NOMO-1 treated with DMSO at 0.1 percent for 48 hours (cell line): ENCODE data around the gene PDE3A.

Experiments used
- DNase-seq: peaks from one replicate; lab custom pipeline; 2025; ENCODE audit not compliant: unreplicated experiment; lab: John Stamatoyannopoulos, UW

The PDE3A gene

DNA sequence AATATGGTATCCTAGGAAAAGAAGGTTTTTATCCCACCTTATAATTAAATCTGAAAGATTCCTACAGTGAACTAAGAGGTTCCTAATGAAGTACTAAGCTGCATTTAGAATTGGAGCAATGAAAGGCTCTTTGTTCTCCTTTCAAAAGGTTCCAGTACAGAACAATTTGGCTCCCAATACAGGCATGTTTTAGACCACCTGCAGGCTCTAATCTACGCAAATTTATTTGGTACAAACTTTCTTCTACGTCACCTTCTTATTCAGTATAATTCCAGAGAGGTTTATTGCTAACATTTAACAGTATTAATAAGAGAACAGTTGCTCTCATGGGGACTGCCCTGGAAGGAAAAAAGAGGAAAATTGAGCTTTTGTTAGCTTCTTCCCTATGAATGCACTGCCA is 289.2 kb downstream of the PDE3A start:
- no peak for DNase-seq

DNA sequence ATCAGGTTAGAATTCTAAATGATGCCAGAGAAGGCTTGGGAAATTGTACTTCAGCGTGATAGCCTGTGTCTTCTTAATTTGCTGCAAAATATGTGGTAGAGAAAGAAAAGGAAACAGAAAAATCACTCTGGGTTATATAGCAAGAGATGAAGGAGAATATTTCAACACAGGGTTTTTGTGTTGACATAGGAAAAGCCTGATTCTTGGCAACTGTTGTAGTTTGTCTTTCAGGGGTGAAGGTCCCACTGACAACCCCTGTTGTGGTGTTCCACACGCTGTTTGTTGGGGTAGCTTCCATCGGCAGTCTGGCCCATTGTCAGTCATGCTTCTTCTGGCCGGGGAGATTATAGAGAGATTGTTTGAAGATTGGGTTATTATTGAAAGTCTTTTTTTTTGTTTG is 313.0 kb downstream of the PDE3A start:
- DNase-seq: no peak

DNA sequence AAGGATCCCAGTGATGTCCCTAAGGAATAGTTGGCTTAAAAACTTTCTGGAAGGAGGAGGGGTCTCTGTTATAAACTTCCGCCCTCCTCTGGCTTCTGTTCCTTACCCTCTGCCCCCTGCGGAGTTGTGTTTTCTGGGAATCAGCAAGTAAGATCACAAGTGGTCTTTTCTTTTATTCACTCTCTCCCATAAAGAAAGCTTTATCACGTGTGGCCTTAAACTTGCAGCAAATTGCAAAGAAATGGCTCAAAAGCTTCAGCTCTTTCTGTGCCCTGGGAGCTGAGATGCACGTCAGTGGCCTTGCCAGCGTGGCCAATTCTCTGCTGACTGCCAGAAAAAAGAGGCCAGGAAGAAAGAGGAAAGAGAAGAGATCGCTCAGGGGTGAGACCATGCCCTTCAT is 326.9 kb downstream of the PDE3A start, which contains the start of gene SLCO1C1:
Gene SLCO1C1, plus strand, starts transcription at position 101 of the 400 bp plus-strand sequence. CDS start 4,245 bp downstream, outside the sequence.
- no peak for DNase-seq

DNA sequence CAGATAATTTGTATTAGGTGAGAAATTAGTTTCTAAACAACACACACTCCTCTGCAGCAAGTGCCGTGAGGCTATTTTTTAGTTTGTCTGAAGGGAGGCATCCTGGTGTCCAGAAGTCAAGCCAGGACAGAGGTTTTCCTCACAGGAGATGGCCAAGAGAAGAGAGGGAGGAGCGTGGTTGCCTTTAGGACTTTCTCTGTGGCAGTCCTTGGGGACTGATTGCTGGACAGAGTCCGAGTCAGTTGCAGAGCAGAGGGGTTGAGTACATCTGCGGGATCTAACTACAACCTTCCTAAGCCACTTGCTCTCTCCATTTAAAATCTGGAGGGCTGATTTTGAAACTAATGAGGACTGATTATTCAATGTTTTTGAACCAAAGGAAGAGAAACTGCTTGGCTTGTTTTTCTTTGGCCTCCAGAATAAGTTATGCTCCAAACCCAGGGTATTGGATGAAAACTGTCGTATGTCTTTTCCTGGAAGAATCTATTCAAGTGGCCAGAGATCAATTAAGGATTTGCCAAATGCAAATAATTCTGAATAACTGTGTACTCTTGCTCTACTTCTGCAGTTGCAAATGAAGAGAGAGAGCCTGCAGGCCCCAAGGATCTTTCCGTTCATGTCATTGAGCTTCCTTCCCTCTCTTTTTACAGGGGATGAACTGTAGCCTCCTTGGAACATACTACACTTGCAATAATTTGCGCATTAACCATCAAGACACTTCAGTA is 328.0 kb downstream of the PDE3A start:
- DNase-seq: no peak

DNA sequence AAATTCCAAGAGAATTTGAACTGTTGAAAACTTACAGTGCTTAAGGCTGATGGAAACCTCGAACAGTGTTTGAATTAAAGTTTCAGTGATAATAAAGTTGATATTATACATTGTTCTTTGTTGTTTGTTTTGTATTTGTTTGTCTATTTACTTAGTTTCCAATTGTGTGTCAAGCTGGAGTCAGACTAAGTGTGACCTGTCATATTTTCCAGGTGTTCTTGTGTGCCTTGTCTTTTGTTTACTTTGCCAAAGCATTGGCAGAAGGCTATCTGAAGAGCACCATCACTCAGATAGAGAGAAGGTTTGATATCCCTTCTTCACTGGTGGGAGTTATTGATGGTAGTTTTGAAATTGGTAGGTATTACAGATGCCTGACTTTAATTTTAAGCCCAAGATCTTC is 332.8 kb downstream of the PDE3A start:
- no peak for DNase-seq

DNA sequence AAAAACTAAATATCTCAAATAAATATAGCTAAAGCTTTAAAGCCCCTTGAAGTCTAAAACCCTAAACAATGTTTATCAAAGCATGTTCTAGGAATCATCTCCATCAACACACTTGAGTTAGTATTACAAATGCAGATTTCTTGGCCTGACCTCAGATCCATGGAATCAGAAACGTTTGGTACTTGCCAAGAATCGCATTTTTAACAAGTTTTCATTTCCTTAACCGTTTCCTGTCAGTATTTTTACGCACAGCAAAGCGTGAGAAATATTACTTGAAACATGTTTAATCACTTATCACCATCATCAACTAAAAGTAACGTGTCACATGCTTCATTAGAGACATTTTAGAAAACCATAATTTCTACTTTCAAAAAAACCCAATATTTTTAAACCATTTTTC is 336.5 kb downstream of the PDE3A start:
- no peak for DNase-seq

DNA sequence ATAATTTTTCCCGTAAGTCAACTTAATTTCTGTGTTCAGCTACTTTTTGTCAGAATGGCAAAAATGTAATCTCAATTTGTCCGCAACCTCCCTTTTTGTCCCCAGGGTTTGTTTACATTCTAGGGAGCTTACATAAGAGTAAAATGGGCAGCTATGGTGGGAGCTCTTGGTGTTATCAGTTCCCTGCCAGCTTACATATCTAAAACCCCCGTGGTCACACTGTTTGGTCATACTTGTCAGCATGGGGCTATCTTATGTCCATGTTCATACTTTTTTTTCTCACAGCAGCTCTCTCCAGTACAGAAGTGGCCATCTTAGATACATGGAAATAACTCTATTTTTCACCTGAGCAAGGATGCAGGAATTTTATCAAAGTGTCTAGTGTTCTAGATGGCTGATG is 343.5 kb downstream of the PDE3A start:
- DNase-seq: no peak

DNA sequence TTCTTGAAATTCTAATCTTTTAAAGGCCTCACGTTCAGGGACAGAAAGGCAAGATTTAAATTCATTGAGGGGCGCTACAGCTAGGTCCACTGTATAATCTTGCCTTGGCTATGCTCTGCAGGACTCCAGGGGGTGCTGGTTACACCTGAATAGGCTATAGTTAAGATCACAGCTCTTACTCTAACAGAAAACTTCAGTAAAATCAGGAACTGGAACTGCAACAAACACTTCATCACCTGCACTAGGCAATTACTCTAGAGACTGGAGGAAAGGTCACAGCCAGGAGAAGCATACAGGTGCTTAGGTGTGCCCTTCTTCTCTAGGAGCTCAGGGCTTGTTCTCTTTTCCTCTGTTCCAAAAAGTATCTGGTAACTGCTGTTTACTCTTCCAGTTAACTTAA is 347.7 kb downstream of the PDE3A start:
- DNase-seq: no peak

DNA sequence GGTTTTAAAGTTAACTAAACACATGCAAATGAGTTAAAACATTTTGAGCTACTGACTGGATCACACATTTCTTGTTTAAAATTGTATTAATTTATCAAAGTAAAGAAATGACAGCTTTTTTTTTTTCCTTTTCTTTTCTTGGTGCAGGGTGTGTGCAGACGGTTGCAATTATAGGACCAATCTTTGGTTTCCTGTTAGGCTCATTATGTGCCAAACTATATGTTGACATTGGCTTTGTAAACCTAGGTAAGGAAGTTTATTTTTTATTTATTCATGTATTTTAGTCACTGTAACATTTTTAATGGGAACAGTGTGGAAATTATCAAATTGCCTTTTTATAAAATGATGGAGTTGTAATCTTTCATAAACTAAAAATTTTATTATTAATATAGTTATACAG is 348.6 kb downstream of the PDE3A start:
- no peak for DNase-seq

DNA sequence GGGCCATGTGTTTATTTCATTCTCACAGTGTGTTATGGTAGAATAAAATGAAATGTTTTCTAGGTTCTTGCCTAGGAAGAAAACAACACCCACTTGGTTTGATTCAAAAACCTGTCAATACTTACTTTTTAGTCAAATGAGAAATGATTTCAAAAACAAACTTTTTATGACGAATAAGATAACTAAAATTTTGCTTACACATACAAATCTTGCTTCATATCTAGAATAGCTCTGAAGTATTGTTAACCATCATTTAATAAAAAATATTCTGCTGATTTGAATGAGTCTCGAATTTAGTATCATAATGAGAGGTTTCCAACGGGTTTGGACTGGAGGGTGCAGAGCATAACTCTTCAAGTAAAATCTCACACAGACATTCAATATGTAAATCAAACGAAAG is 350.0 kb downstream of the PDE3A start:
- no peak for DNase-seq

DNA sequence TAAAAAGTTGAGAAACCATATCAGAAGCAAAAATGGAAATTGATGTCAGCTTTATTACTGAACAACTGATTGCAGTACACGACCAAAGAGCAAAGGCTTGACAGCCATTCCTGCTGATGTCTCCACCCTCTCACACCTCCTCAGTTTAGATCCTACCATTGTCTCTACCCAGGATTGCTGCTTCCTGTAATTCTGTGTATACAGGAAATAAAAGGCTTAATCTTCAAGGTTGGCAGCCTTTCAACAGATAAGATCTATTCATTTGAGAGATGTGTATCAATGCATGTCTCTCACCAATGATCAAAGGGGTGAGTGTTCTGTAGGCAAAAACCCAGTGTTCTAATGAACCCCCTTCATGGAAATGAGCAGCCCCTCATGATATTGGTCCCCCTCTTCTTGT is 353.8 kb downstream of the PDE3A start:
- no peak for DNase-seq

DNA sequence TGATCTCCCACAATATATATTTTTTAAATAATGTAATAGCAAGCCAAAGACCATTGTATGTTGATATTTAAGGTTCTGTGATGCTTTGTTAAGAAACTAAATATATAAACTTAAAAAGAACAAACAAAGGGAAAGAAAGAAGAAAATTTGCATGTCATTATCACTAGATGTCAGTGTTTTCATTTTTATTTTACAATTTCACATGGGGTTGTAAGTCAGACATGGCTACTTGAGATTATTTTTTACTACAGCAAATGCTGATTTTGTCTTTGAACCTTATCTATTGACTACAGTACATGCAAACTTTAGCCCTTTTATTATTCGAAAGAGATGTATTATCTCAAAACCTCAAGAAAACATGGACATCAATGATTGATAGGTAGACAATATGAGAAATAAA is 362.9 kb downstream of the PDE3A start:
- no peak for DNase-seq
